ENCODE measurements around the gene KIRREL3. TPM values are rescaled to one million over a fixed set of nuclear protein-coding genes. Genes with fewer than 3 reads are reported as not detected.

Gene KIRREL3
- total and polyA plus RNA-seq, 2 of the 8 experiments (the other 6 are each of a cell fraction or from before 2014, with no cell fraction given), result 0.29 to 0.32 TPM

DNA sequence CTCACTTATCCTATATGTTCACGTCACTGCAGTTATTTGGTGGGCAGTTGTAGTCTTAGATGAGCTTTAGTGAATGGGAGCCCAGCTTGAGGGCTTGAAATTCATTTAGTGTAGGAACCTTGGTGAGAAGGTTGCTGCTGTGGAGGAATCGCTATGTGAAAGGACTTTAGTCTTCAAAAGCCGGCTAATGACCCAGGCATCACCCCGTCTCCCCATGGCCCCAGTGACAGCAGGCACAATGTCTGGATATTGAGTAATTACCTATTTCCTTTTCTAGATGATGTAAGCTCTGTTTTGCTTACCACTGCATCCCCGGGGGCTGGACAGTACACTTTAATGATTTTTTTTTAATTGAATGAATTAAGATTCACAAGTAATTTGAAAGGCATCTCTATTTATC is 361.9 kb downstream of the KIRREL3 start:
- H3K79me1 ChIP-seq (ENCODE audit: low read depth, low read length), result no peaks in the 10 kb centered on the region
- no peak overlapping the region for H3K23ac ChIP-seq (ENCODE audit: insufficient read length)
- no peak overlapping the region for H4K91ac ChIP-seq (replicated peaks; ENCODE audit: insufficient read length, low read length)
- no peak overlapping the region for H3K18ac ChIP-seq (ENCODE audit: extremely low read depth, low read length)
- no peaks in the 10 kb centered on the region for H3K27me3 ChIP-seq (replicated peaks in 1 of 4; ENCODE audit: control insufficient read depth in 3 of 4, extremely low read depth in 1 of 4, insufficient read depth in 3 of 4, low read length in 3 of 4)
- no peaks in the 10 kb centered on the region for H3K79me2 ChIP-seq (ENCODE audit: control insufficient read depth in 1 of 2, insufficient read depth in 2 of 2, low read length in 2 of 2)
- H3K4ac ChIP-seq (replicated peaks; ENCODE audit: insufficient read length, low read depth, low read length), result no peak overlapping the region
- H3K27ac ChIP-seq (ENCODE audit: low read depth, low read length), result no peak overlapping the region
- no peak overlapping the region for H3K4me3 ChIP-seq (ENCODE audit: extremely low read depth in 1 of 4, insufficient read depth in 2 of 4, low read depth in 3 of 4, low read length in 4 of 4)
- ChIA-PET CTCF (ENCODE audit: partially characterized antibody) (interaction anchor here (1.1 to 2.5 kb wide), 8 partner anchors 9 to 328 kb away, joined by 3 to 11 read pairs (median 4); no protein-coding TSS in a partner anchor), POLR2A (ENCODE audit: partially characterized antibody) (no interaction called here)
- H3K9me3 ChIP-seq (ENCODE audit: insufficient read depth in 2 of 2, low read depth in 1 of 2, low read length in 1 of 2), result no peaks in the 10 kb centered on the region
- no peak overlapping the region for H3K56ac ChIP-seq (replicated peaks; ENCODE audit: insufficient read length, low read depth, low read length)
- no peak overlapping the region for H4K8ac ChIP-seq (ENCODE audit: extremely low read depth, insufficient read depth, low read length)
- H3K4me1 ChIP-seq (replicated peaks in 1 of 4; ENCODE audit: control insufficient read depth in 3 of 4, insufficient read depth in 4 of 4, low read length in 3 of 4), result peaks cover 0 to 15% (median 2%) of the 10 kb centered on the region in 4 experiments; a peak in 3 of 7 replicates
- no peak overlapping the region for H3K9ac ChIP-seq (replicated peaks in 1 of 4; ENCODE audit: extremely low read depth in 1 of 4, low read depth in 3 of 4, low read length in 3 of 4)
- 88% methylated on average over 5 of the region's 5 CpGs; no CpG with 5 or more reads in 1 of the 2 experiments for WGBS, 2 experiments (ENCODE audit: extremely low coverage in 1 of 2, insufficient coverage in 1 of 2, insufficient read length in 1 of 2, insufficient replicate concordance in 2 of 2, low coverage in 1 of 2, low lambda C conversion rate in 2 of 2, missing lambda C conversion rate in 1 of 2)
- H2BK20ac ChIP-seq (ENCODE audit: low read length), result no peak overlapping the region
- no peak overlapping the region for H2BK120ac ChIP-seq (replicated peaks; ENCODE audit: low read depth, low read length)
- no peak for FAIRE-seq
- no peak overlapping the region for H2BK5ac ChIP-seq (ENCODE audit: low read depth, low read length)
- no peak overlapping the region for H4K5ac ChIP-seq (ENCODE audit: insufficient read length, low read depth, low read length)
- no peak overlapping the region for H2AK5ac ChIP-seq (ENCODE audit: low read depth, low read length)
- H4K20me1 ChIP-seq (replicated peaks in 1 of 2; ENCODE audit: control insufficient read depth in 1 of 2, insufficient read depth in 2 of 2, low read length in 2 of 2), result no peaks in the 10 kb centered on the region
- no peak overlapping the region for H3K14ac ChIP-seq (ENCODE audit: insufficient read length)
- H2BK12ac ChIP-seq (ENCODE audit: low read depth, low read length), result no peak overlapping the region
- no peak for DNase-seq (ENCODE audit: low read depth in 1 of 2, low spot score in 2 of 2)
- no peak overlapping the region for H2BK15ac ChIP-seq (ENCODE audit: low read length)
- H2AFZ ChIP-seq (ENCODE audit: low read length), result no peak overlapping the region
- no peak overlapping the region for H3K4me2 ChIP-seq (ENCODE audit: insufficient read depth in 1 of 2, low read depth in 2 of 2, low read length in 2 of 2)
- TF ChIP-seq NRF1 (IDR thresholded peaks at IDR 0.05; ENCODE audit: low read depth, low read length) (no peak), EGR1 (IDR thresholded peaks at IDR 0.05; ENCODE audit: borderline replicate concordance, low read depth, low read length) (no peak), CTBP2 (IDR thresholded peaks at IDR 0.05; ENCODE audit: borderline replicate concordance, insufficient read depth, insufficient read length, low read length) (no peak), CREB1 (IDR thresholded peaks at IDR 0.05) (no peak), RFX5 (IDR thresholded peaks at IDR 0.05; ENCODE audit: borderline replicate concordance, low read depth, low read length) (no peak), RNF2 (IDR thresholded peaks at IDR 0.05; ENCODE audit: borderline replicate concordance, low read depth, low read length, missing control alignments, poor library complexity, severe bottlenecking) (no peak), GABPA (IDR thresholded peaks at IDR 0.05; ENCODE audit: borderline replicate concordance, insufficient read depth, low read length) (no peak), GTF2F1 (IDR thresholded peaks at IDR 0.05; ENCODE audit: borderline replicate concordance, low read depth, low read length) (no peak), TAF7 (optimal IDR thresholded peaks at IDR 0.05; ENCODE audit: borderline replicate concordance, low read depth, low read length) (no peak), TEAD4 (IDR thresholded peaks at IDR 0.05; ENCODE audit: low read depth, low read length) (no peak), MAFK (IDR thresholded peaks at IDR 0.05; ENCODE audit: low read depth, low read length) (no peak)
- H3K36me3 ChIP-seq (ENCODE audit: control insufficient read depth in 2 of 4, insufficient read depth in 4 of 4, low read length in 3 of 4), result no peaks in the 10 kb centered on the region
- no peaks in the 10 kb centered on the region for H3K23me2 ChIP-seq (ENCODE audit: low read depth, low read length)

Measured in H1 (cell line).